Body of pancreas (tissue), 4 donors: ENCODE measurements around the gene RAB40C.

Source experiments
- POLR2A ChIP-seq, 3 donors: fragments of 450-650 bp; IDR thresholded peaks; one replicate each; pipeline ENCODE4 v1.6.1; 2016; ENCODE audit warnings: antibody characterized with exemption in 3 of 3, mild to moderate bottlenecking in 2 of 3
- TF ChIP-seq, protein P1 (sequence below), 7 experiments: fragments of 450-650 bp in 4 of 7; fragments of 200-600 bp in 3 of 7; sonication (generic) in 3 of 7; IDR thresholded peaks; one replicate each; pipeline ENCODE4 v1.5.1; 2016 to 2019; ENCODE audit warnings: antibody characterized with exemption in 7 of 7

- TF ChIP-seq, protein P1, sequence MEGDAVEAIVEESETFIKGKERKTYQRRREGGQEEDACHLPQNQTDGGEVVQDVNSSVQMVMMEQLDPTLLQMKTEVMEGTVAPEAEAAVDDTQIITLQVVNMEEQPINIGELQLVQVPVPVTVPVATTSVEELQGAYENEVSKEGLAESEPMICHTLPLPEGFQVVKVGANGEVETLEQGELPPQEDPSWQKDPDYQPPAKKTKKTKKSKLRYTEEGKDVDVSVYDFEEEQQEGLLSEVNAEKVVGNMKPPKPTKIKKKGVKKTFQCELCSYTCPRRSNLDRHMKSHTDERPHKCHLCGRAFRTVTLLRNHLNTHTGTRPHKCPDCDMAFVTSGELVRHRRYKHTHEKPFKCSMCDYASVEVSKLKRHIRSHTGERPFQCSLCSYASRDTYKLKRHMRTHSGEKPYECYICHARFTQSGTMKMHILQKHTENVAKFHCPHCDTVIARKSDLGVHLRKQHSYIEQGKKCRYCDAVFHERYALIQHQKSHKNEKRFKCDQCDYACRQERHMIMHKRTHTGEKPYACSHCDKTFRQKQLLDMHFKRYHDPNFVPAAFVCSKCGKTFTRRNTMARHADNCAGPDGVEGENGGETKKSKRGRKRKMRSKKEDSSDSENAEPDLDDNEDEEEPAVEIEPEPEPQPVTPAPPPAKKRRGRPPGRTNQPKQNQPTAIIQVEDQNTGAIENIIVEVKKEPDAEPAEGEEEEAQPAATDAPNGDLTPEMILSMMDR (IDR thresholded peaks at IDR 0.05), result peak; percentile 86 to 96 (median 93)
- TF ChIP-seq POLR2A (IDR thresholded peaks at IDR 0.05), result no peak
Measured at GRCh38 chr16:578870-579405, 10.9 kb upstream of the RAB40C start.
